HG03558 (cell line): ENCODE measurements around the gene DOCK10.

ENCODE experiments used
- ATAC-seq: cut with Tn5 transposase; IDR thresholded peaks from one replicate; pipeline ENCODE4 v1.9.1; 2021; ENCODE audit warnings: moderate number of reproducible peaks; ENCODE audit not compliant: unreplicated experiment; ENCODE audit errors: extremely low read depth

DOCK10 gene

DNA sequence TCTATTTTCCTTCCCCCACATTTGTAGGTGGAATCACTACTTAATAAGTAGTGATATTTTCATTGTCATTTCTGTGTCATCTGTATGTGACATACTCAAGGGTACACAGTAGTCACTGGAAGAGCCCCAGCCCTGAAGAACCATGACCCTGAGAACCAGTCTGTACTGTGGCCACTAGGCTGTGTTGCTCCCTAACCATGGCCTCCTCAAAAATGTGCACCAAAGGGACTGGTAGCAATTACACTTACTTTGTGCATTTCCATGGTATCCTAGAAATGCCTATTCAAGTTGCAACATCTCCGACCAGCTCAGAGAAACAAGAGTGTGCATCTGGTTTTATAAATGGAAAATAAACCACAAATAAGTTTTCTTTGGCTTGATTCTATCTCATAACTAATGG, 155.1 kb downstream of the DOCK10 start:
- no peak for ATAC-seq

GRCh38 chr2:224885836-224886547, 156.3 kb downstream of the DOCK10 start:
- peak; percentile 81 for ATAC-seq

DNA sequence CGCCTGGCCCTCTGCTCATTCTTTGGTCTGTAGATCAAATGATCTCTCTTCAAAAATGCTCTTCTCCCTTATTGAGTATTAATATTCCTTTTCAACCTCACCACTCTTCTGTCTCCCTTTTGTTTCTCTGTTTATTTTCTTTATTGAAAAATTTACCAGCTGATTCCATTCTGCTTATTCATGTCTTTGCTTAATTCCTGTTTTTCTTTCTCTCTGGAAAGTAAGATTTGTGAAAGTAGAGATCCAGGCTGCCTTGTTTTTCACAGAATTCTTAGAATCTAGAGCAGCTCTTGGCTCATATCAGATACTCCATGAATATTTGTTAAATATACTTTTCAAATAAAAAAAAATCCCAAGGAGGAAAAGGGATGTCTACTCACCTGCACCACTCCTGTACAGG, 157.0 kb downstream of the DOCK10 start:
- ATAC-seq = no peak

- no peak for ATAC-seq
Measured at GRCh38 chr2:224884188-224884587, 158.1 kb downstream of the DOCK10 start.

DNA sequence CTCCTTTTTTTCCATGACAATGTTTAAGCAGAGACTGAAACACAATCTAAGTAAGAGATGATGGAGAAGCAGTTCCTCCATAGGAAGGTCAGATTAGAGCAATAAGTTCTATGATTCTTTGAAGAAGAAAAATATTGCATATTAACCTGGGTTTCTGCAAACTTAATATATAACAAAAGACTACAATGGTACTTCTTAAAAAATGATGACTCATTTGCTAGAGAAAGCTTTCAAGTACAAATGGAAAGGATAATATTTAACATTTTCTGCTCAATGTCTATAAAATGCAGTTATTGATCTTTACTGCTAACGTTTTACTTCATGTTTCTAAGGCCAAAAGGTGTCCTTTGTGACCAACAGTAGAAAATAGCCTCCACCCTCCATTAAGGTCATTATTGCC, 158.6 kb downstream of the DOCK10 start:
- ATAC-seq = no peak

DNA sequence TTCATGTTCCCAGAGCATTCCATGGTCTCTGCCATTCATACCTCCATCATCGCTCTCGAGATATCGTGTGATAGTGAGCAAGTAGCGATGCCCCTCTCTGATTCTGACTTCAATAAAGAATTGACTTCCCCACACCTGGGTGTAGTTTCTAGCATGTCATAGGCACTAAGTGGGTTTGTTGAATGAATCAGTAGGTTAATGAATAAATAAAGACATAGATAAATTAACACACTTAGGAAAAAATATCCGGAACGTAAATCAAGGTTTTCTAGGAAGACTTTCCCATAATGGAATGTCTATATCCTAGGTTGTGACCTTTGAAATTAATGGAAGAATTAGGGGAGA, 159.1 kb downstream of the DOCK10 start:
- ATAC-seq = no peak

DNA sequence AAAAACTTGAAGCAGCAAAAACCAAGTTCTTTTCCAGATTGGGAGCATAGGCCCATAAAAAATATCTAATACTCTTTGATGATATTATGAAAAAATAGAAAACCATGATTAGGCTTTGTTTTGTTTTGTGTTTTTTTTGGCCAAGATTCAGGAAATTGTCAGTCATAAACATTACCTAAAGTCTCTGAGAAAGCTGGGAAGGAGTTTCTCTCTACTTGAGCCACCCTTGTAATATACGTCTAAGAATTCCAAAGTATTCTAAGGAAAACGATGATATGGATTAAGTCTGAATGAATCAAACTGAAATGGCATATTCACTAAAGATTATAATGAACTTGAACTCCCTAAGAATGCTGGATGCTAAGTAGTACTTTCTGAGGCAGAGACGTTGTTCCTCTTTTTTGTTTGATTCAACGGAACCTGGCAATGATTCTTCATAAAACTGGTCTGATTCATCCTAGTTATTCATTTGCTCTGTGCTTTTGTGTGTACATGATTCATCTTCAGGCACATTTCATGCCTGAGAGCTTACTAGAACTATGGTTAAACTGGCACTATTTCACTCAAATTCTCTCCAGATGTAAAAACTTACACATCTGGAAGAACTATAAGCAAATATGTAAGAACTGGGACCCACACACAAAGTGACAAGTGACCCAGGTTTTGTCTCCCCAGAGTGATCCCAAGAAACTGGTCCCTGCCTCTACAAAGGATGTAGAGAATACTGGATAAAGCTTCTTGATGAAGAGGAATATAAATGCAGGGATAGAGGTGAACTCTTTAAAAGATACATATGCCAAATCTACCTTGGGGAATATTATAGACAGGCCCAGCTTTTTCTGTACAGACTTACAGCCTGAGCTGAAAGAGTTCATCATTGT, 159.7 kb downstream of the DOCK10 start:
- no peak for ATAC-seq

DNA sequence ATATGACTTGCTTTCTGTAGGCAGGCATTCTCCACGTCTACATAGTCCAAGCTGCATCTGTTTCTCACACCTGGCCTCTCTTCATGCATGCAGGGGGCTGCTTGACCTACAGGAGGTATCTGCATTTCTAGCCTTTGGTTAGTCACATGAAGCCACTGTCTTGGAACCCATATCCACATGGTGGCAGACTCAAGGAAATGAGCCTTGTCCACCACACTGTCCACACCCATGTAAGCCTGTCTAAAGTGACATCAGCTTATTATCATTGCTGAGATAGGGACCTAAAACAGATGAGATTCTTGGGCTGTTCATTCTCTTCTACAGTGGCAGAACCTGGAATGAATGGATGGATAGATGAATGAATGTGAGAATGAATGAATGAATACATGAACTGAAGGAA, 160.4 kb downstream of the DOCK10 start:
- no peak for ATAC-seq

DNA sequence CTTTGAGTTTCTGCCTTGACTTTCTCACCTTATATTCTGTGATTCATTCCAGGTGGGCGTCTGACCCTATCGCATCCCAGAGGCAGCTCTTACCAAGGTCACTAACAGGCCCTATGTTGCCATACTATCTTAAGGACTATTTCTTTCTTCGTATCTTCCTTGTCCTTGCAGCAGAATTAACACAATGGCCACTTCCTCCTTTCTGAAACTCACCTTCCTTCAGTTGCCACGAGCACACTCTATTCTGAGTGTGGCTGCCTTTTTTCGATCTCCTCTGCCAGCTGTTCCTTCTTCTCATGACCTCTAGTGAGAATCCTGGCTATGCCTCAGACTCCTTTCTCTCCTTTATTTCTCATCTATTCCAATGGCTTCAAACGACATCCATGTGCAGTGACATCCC, 165.7 kb downstream of the DOCK10 start:
- ATAC-seq = no peak

- ATAC-seq = no peak
Measured at GRCh38 chr2:224875841-224876240, 166.4 kb downstream of the DOCK10 start.

DNA sequence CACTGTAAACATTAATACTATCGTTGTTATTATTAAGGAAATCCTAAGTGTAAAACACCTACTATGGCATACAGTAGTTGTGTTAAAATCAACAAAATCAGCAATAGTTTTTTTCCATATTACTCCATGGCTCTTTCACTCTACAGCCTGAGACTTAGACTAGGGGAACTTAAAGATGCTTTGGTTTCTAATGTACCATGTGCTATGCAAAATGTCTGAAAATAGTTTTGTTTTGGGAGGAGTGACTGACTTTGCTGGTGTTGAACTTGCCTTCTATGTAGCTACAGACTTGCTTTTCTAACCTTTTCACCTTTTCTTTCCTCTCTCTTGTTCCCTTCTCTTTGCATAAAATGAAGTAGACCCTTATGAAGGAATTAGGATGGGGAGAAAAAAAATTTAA, 167.1 kb downstream of the DOCK10 start:
- ATAC-seq = no peak

- no peak for ATAC-seq
Measured at GRCh38 chr2:224871813-224872212, 170.5 kb downstream of the DOCK10 start.

DNA sequence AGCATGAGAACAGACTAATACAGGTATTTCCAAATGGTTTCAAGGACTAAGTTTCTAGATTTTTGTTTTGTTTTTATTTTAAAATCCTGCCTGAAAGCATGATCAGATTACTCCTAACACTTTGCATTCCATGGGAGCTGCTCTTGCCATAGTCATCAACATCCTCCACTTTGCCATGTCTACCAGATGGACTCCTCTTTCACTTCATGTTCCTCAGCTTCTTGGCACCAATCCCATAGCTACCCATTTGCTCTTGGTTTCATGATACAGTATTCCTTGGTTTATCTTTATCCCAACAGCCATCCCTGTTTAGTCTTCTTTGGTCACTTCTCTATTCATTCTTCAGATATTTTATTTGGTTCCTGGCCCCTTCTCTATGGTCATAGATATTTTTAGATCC, 171.9 kb downstream of the DOCK10 start:
- no peak for ATAC-seq

- no peak for ATAC-seq
Measured at GRCh38 chr2:224869601-224870233, 172.6 kb downstream of the DOCK10 start.

DNA sequence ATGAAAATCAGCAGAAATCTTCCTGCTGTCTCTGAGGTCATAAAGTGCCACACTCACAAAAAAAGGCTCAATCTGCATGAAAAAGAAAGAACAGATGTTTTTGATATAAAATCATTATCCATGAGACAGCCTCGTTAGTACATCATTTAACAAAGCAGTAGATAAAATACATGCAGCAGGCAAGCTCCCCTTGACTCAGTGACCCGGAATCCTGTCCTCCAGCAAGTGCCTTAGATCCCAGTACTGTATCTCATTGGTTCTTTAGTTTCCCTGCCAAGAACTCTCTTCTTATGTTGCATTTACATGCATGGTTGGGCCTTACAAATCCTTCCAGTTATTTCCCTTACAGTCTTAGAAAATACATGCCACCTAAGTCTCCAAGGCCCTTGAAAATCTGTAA, 177.3 kb downstream of the DOCK10 start:
- ATAC-seq = no peak

GRCh38 chr2:224861266-224861665, 181.0 kb downstream of the DOCK10 start:
- no peak for ATAC-seq

DNA sequence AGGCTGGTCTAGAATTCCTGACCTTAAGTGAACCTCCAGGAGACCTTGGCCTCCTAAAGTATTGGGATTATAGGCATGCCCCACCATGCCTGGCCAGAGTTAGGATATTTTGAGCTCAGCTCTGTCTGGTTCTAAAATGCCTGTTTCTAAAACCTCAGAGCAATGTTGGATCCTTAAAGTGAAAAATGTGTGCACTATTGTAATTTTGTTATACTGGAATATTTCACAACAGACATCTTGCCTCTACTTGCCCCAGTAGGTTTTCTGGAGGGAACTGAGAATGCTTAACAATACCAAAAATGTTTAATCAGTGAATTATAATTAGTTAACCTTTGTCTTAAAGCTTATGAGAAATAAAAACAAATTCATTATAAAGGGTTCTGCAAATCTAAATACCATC, 181.5 kb downstream of the DOCK10 start:
- no peak for ATAC-seq

- no peak for ATAC-seq
Measured at GRCh38 chr2:224851811-224852210, 190.5 kb downstream of the DOCK10 start.

DNA sequence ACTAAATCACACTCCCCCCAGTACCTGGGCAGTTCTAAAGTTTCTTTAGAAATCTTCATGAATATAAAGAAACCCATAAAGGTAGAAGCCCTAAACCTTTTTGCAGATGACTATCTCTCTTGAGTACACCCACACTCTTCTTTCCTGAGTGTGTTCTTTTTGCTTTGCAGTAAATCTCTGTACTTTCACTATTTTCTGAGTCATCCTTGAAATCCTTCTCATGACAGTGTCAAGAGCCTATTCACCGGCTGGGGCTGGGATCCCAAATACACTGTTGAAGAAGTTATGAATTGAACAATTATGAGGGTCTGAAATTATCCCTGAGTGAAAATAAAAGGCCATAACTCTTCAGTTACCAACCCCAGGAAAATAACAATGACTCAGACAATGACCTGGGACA, 192.2 kb downstream of the DOCK10 start:
- ATAC-seq = no peak

- no peak for ATAC-seq
Measured at GRCh38 chr2:224849264-224849663, 193.0 kb downstream of the DOCK10 start.
